GM12873 (cell line): ENCODE measurements around the gene SIGLEC10.

Source experiments
- CTCF ChIP-seq: IDR thresholded peaks from 2 replicates; pipeline ENCODE4 v1.5.1; 2012; ENCODE audit warnings: low read depth, mild to moderate bottlenecking, moderate library complexity, low read length, control low read depth; ENCODE audit not compliant: insufficient read depth; ENCODE audit errors: missing control alignments

SIGLEC10 gene

GRCh38 chr19:51368366-51369282 lies 48.8 kb downstream of the SIGLEC10 start, which contains the start of gene CLDND2:
CLDND2 (minus strand) TSS chr19:51369003; CDS start chr19:51368577, 426 bp downstream.
- TF ChIP-seq CTCF = no peak

GRCh38 chr19:51367565-51368365 lies 49.7 kb downstream of the SIGLEC10 start:
- no peak for TF ChIP-seq CTCF

GRCh38 chr19:51367255-51367564 lies 50.2 kb downstream of the SIGLEC10 start:
- no peak for TF ChIP-seq CTCF

- no peak for TF ChIP-seq CTCF
Observed at GRCh38 chr19:51366389-51367254, 50.8 kb downstream of the SIGLEC10 start.

- no peak for TF ChIP-seq CTCF
Observed at GRCh38 chr19:51365965-51366388, 51.5 kb downstream of the SIGLEC10 start, which contains the start of gene ETFB. ETFB (minus strand) TSS chr19:51366388; CDS start chr19:51366326, 62 bp downstream.

- TF ChIP-seq CTCF = no peak
Observed at GRCh38 chr19:51365211-51365964, 52.1 kb downstream of the SIGLEC10 start.
